ENCODE results near the gene IPO5.

The IPO5 gene

GRCh38 chr13:98054301-98054700 is 100.8 kb downstream of the IPO5 start:
- in situ Hi-C loops (cut with MboI; ENCODE audit: low sequenced_read_pairs): no loop called here

DNA sequence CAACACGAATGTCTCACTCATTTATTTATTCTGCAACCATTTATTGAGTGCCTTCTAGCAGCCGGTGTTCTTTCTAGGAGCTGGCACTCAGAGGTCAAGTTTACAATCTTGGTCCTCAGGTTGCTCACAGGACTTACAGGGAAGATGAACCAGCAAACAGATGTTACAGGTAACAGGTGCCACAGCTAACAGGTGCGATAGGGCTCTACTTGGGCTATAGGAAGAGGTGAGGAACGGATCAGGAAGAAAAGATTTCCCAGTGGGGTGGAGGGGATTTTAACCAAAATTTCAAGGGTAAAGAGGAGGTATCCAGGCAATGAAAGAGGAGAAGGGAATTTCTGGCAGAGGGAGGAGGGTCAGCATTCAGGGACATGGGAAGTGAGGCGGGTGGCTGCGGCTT is 102.1 kb downstream of the IPO5 start:
- in situ Hi-C loops (cut with MboI; ENCODE audit: low sequenced_read_pairs): no loop called here

DNA sequence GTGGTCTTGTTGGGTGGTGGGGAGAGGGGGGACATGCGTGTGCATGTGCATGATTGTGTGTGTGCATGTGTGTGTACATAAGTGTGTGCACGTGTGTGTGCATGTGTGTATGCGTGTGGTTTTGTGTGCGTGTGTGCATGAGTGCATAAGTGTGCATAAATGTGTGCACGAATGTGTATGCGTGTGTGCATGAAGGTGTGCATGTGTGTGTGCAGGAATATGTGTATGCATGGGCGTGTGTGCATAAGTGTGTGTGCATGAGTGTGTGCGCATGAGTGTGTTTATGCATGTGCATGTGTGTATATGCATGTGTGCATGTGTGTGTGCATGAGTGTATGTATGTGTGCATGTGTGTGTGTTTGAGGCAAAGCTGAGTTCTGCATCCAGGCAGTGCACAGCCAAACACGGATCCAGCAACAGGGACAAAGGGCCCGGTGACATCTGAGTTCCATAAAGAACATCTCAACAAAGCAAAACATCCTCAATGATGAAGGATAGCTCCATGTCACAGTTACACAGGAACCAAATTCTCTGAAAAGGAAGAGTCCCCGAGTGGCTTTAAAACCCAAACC is 103.5 kb downstream of the IPO5 start:
- in situ Hi-C loops (cut with MboI; ENCODE audit: low sequenced_read_pairs): no loop called here

GRCh38 chr13:98059276-98059675 is 105.8 kb downstream of the IPO5 start:
- in situ Hi-C loops (cut with MboI; ENCODE audit: low sequenced_read_pairs): no loop called here

DNA sequence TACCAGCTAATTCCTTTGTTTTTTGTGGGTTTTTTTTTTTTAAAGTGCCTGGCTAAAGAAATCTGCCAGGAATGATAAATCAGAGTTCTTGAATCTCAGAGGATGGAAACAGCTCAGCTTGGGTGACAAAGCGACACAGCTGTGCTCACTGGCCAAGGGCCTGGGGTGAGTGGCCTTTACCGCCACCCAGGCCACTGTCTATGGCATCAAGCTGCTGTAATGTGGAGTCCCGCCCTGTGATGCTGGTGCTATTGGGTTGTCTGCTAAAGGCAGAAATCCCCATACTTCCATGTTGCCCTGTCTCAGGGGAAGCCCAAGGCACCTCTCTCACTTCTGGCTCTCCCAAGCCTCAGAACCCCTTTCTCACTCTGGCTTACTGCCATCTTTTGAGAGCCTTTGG is 106.8 kb downstream of the IPO5 start:
- in situ Hi-C loops (cut with MboI; ENCODE audit: low sequenced_read_pairs): no loop called here

DNA sequence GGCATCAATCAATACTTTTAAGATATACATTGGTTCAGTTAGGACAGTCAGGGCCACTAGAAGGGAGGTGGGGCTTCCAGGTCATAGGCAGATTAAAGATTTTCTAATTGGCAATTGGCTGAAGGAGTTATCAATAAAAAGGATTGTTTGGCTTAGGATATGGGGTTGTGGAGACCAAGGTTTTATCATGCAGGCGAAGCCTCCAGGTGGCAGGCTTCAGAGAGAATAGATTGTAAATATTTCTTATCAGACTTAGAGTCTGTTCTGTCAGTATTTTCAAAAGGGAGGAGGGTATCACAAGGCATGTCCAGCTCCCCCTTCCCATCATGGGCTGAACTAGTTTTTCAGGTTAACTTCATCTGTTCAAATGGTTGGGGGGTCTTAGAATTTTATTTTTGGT is 112.0 kb downstream of the IPO5 start:
- in situ Hi-C loops (cut with MboI; ENCODE audit: low sequenced_read_pairs): no loop called here

GRCh38 chr13:98066636-98067035 is 113.2 kb downstream of the IPO5 start:
- in situ Hi-C loops (cut with MboI; ENCODE audit: low sequenced_read_pairs): no loop called here

- in situ Hi-C loops (cut with MboI; ENCODE audit: low sequenced_read_pairs): no loop called here
These were observed 115.0 kb downstream of the IPO5 start for GRCh38 chr13:98068521-98068920.

DNA sequence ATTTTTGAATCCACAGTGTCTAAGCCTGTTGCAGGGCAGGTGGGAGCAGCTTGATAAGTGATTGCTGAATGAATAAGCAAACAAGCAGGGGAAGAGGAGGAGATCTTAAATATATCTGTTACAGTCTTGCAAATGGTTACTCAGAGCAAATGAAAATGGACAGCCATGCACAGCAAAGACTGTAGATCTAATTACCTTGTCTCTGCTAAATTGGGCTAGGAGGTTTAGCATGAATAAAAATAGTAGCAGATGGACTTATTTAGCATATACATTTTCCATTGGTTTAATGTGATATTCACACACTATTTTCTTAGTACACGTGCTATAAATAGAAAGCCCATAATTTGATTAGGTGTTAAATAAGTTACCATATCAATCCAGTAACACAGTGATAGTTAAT is 116.5 kb downstream of the IPO5 start:
- in situ Hi-C loops (cut with MboI; ENCODE audit: low sequenced_read_pairs): no loop called here

- in situ Hi-C loops (cut with MboI; ENCODE audit: low sequenced_read_pairs): no loop called here
These were observed 117.8 kb downstream of the IPO5 start for GRCh38 chr13:98071316-98071715.

DNA sequence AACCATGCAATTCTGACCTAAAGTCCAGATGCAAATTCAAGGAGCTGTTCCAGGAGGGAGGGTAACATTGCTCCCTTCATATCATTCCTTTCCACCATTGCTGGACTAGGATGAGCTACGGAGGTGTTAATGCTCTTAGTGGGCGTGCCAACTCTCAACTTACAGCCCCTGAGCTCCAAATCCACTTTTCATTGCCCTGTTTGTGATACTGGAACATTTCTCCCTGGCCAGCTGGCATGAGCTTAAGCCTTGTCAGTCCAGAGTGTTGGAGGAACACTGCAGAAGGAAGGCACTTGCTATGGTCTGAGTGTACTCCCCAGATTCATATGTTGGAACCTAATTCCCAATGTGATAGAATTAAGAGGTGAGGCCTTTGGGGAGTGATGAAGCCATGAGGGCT is 119.0 kb downstream of the IPO5 start:
- in situ Hi-C loops (cut with MboI; ENCODE audit: low sequenced_read_pairs): no loop called here
